Measurements from ENCODE around the gene BMX. TPM values are rescaled to one million over a fixed set of nuclear protein-coding genes. Genes with fewer than 3 reads are reported as not detected.

BMX gene
- total RNA-seq, 1 experiment from 2014 or later = 0.08 TPM

GRCh38 chrX:15495801-15496200, 4.8 kb upstream of the BMX start:
- Histone ChIP-seq H3K27me3 (no peaks in the 10 kb centered on the region; the same call in 1 of the 2 replicates), H3K4me3 (no peak overlapping the region), H3K27ac (no peak overlapping the region), H3K36me3 (no peaks in the 10 kb centered on the region), H3K4me1 (no peaks in the 10 kb centered on the region), H3K9me3 (replicated peaks) (no peaks in the 10 kb centered on the region)
- DNase-seq = no peak

GRCh38 chrX:15496824-15497223, 3.8 kb upstream of the BMX start:
- no peaks in the 10 kb centered on the region for H3K36me3 ChIP-seq

GRCh38 chrX:15497865-15498264, 2.7 kb upstream of the BMX start:
- no peaks in the 10 kb centered on the region for H3K36me3 ChIP-seq
- no peaks in the 10 kb centered on the region; the same call in 1 of the 2 replicates for H3K27me3 ChIP-seq
- DNase-seq = peak; percentile 54 to 81
- H3K4me1 ChIP-seq = no peaks in the 10 kb centered on the region
- H3K27ac ChIP-seq = no peak overlapping the region
- no peak overlapping the region for H3K4me3 ChIP-seq
- H3K9me3 ChIP-seq (replicated peaks) = no peaks in the 10 kb centered on the region

More at GRCh38 chrX:15496824-15497223, 3.8 kb upstream of the BMX start:
- Histone ChIP-seq H3K9me3 (replicated peaks) (no peaks in the 10 kb centered on the region), H3K27me3 (no peaks in the 10 kb centered on the region; the same call in 1 of the 2 replicates), H3K4me1 (no peaks in the 10 kb centered on the region), H3K27ac (no peak overlapping the region), H3K4me3 (no peak overlapping the region)
- no peak for DNase-seq

GRCh38 chrX:15498741-15499140, 1.9 kb upstream of the BMX start:
- no peak overlapping the region for H3K4me3 ChIP-seq
- H3K9me3 ChIP-seq (replicated peaks) = no peaks in the 10 kb centered on the region

DNA sequence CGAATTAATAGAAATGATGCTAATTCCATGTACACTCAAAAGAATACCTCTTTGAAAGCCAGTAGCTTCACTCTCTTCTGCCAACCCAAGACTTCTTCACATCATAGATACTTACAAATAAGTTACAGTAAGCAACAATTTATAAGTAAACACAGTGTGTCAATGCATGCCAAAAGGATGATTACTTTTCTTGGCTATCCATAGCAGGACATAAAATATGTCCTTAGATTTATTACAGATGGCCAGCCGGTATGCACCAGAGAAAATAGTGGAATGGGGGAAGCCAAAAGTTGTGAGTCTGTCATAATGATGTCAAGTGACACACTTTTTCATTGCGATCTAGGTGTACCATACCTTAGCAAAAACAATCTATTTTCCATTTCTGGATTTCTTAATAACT, 631 bp upstream of the BMX start:
- Histone ChIP-seq H3K4me3 (no peak overlapping the region), H3K36me3 (no peaks in the 10 kb centered on the region), H3K27ac (no peak overlapping the region), H3K27me3 (no peaks in the 10 kb centered on the region; the same call in 1 of the 2 replicates), H3K4me1 (no peaks in the 10 kb centered on the region), H3K9me3 (replicated peaks) (no peaks in the 10 kb centered on the region)
- no peak for DNase-seq

More at GRCh38 chrX:15498741-15499140, 1.9 kb upstream of the BMX start:
- Histone ChIP-seq H3K36me3 (no peaks in the 10 kb centered on the region), H3K27ac (no peak overlapping the region), H3K4me1 (no peaks in the 10 kb centered on the region), H3K27me3 (no peaks in the 10 kb centered on the region; the same call in 1 of the 2 replicates)
- DNase-seq = no peak

- Histone ChIP-seq H3K4me3 (no peak overlapping the region), H3K27ac (no peak overlapping the region), H3K4me1 (no peaks in the 10 kb centered on the region), H3K9me3 (replicated peaks) (no peaks in the 10 kb centered on the region), H3K27me3 (no peaks in the 10 kb centered on the region), H3K36me3 (no peaks in the 10 kb centered on the region)
- no peak for DNase-seq
These were observed 899 bp downstream of the BMX start for GRCh38 chrX:15501506-15501905.

- no peaks in the 10 kb centered on the region for H3K27me3 ChIP-seq
- H3K4me3 ChIP-seq = no peak overlapping the region
- no peaks in the 10 kb centered on the region for H3K4me1 ChIP-seq
These were observed 4.1 kb downstream of the BMX start for GRCh38 chrX:15504661-15505060.

GRCh38 chrX:15505101-15505500, 4.5 kb downstream of the BMX start:
- no peak overlapping the region for H3K27ac ChIP-seq
- H3K4me1 ChIP-seq = no peaks in the 10 kb centered on the region
- no peak overlapping the region for H3K4me3 ChIP-seq
- no peak for DNase-seq
- H3K9me3 ChIP-seq (replicated peaks) = no peaks in the 10 kb centered on the region
- H3K36me3 ChIP-seq = no peaks in the 10 kb centered on the region
- no peaks in the 10 kb centered on the region for H3K27me3 ChIP-seq

More at GRCh38 chrX:15504661-15505060, 4.1 kb downstream of the BMX start:
- Histone ChIP-seq H3K36me3 (no peaks in the 10 kb centered on the region), H3K9me3 (replicated peaks) (no peaks in the 10 kb centered on the region), H3K27ac (no peak overlapping the region)
- no peak for DNase-seq

DNA sequence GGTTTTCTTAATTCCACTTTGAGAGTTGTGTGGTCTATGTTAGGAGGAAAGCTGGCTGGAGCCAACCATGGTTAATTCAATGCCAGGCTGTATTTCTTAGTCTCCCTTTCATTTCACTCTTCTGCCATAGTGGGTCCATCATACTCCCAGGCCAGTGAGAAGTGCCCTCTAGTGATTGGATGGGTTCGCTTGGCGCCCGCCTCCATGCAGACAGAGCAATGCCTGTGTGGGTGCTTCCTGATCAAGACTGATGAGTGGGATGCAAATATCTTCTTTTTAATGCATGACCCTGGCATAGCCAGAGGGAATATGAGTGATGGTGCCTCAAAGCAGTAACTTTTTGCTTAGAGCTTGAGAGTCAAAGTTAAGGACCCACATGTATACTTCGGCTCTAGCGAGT, 6.4 kb downstream of the BMX start:
- no peak for DNase-seq
- Histone ChIP-seq H3K4me1 (peaks cover 10% of the 10 kb centered on the region), H3K9me3 (replicated peaks) (no peaks in the 10 kb centered on the region), H3K27ac (no peak overlapping the region), H3K36me3 (no peaks in the 10 kb centered on the region), H3K4me3 (no peak overlapping the region), H3K27me3 (no peaks in the 10 kb centered on the region)

- Histone ChIP-seq H3K4me1 (peaks cover 17% of the 10 kb centered on the region), H3K27ac (no peak overlapping the region), H3K27me3 (no peaks in the 10 kb centered on the region), H3K9me3 (replicated peaks) (no peaks in the 10 kb centered on the region), H3K36me3 (no peaks in the 10 kb centered on the region), H3K4me3 (no peak overlapping the region)
- no peak for DNase-seq
These were observed 9.2 kb downstream of the BMX start for GRCh38 chrX:15509845-15510244.

DNA sequence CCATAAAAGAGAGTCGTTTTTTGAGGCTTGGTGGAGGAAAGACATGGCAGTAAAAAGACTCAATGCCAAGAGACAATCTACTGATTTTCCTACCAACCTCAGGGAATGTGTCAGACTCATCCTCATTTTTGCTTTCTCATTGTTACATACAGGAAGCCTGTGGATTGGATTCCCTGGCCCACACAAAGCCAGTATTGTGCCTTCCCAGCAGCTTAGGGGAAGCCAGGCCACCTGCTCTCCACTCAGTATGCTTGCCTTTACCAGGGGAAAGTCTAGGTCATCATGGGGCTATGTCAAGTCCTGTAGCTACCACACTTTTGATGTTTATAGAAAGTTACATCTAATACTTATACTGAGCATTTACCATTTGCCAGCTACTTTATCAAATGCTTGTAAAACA, 11.0 kb downstream of the BMX start:
- no peaks in the 10 kb centered on the region for H3K27me3 ChIP-seq
- DNase-seq = peak; percentile 75 to 88
- no peaks in the 10 kb centered on the region for H3K36me3 ChIP-seq
- H3K4me3 ChIP-seq = no peak overlapping the region
- peak overlapping the region; percentile 58 for H3K27ac ChIP-seq
- peaks cover 17% of the 10 kb centered on the region for H3K4me1 ChIP-seq
- H3K9me3 ChIP-seq (replicated peaks) = no peaks in the 10 kb centered on the region

DNA sequence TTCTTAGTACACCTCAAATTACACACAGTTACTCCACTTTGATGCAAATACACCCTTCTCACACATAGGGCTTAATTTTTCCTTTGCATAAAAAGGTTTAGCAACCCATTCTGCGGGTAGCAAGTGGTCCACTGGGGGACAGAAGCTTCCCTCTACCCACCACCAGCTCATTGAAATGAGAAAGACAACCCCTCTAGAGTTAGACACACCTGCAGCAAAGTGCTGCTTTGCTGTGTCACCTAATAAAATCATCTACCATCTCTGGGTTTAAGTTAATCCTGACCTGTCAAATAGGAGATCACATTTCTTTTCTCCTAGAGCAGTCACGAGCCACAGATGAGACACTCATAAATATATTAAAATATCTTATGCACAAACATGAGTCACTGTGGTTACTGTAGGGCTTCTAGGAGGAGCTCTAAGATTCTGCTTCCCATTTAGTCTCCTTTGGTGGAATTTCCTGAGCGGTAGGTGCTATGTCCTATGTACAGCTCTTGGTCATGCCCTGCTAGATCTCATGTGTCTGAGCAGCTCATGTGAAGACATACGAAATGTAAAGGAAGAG, 11.9 kb downstream of the BMX start:
- Histone ChIP-seq H3K4me1 (peaks cover 17% of the 10 kb centered on the region), H3K4me3 (no peak overlapping the region), H3K27me3 (no peaks in the 10 kb centered on the region), H3K27ac (no peak overlapping the region), H3K9me3 (replicated peaks) (no peaks in the 10 kb centered on the region), H3K36me3 (no peaks in the 10 kb centered on the region)
- no peak for DNase-seq

DNA sequence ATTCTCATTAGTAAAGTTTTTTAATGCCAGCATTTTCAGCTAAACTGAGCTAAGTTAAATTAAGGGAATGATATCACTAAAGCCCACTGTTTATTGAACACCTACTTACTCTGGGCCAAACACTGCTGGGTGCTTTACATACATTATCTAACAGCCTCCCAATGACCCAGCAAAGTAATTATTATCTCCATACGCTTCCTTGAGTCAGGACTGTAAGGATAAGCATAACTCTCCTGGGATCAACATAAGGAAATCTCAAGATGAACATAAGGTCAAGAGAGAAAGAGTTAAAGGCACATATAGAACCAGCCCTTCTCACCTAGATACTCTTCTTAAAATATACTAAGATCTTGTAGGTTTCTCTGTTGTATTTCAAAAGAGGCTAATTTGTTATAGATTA, 13.7 kb downstream of the BMX start:
- no peaks in the 10 kb centered on the region for H3K9me3 ChIP-seq (replicated peaks)
- no peaks in the 10 kb centered on the region for H3K27me3 ChIP-seq
- no peak for DNase-seq
- H3K4me3 ChIP-seq = no peak overlapping the region
- peaks cover 17% of the 10 kb centered on the region for H3K4me1 ChIP-seq
- no peaks in the 10 kb centered on the region for H3K36me3 ChIP-seq
- no peak overlapping the region for H3K27ac ChIP-seq

DNA sequence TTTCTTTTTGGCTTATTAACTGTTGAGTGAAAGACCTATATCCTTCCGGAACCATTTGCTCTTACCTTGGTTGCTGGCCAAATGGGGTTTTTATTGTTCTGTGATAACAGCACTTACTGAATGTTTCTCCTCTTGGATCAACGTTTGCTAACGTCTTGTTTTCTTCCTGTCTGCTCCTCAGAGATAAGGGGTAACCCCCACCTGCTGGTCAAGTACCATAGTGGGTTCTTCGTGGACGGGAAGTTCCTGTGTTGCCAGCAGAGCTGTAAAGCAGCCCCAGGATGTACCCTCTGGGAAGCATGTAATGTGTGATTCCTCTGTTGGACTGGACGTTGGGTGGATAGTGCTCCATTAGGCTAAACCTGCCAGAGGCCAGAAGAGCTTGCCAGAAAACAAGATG, 15.3 kb downstream of the BMX start:
- no peaks in the 10 kb centered on the region for H3K36me3 ChIP-seq
- no peak for DNase-seq
- no peaks in the 10 kb centered on the region for H3K27me3 ChIP-seq
- H3K9me3 ChIP-seq (replicated peaks) = no peaks in the 10 kb centered on the region
- no peak overlapping the region for H3K27ac ChIP-seq
- H3K4me1 ChIP-seq = peaks cover 16% of the 10 kb centered on the region
- H3K4me3 ChIP-seq = no peak overlapping the region

GRCh38 chrX:15522464-15522863, 21.9 kb downstream of the BMX start:
- Histone ChIP-seq H3K27me3 (no peaks in the 10 kb centered on the region), H3K36me3 (no peaks in the 10 kb centered on the region), H3K4me1 (peaks cover 13% of the 10 kb centered on the region), H3K27ac (no peak overlapping the region), H3K9me3 (replicated peaks) (no peaks in the 10 kb centered on the region), H3K4me3 (no peak overlapping the region)
- DNase-seq = no peak

- H3K27me3 ChIP-seq = no peaks in the 10 kb centered on the region
- no peaks in the 10 kb centered on the region for H3K36me3 ChIP-seq
- no peak overlapping the region for H3K4me3 ChIP-seq
- no peak for DNase-seq
- H3K27ac ChIP-seq = no peak overlapping the region
- H3K4me1 ChIP-seq = peaks cover 13% of the 10 kb centered on the region
- H3K9me3 ChIP-seq (replicated peaks) = no peaks in the 10 kb centered on the region
These were observed 22.5 kb downstream of the BMX start for GRCh38 chrX:15523088-15523487.

Measured in SJCRH30 (cell line).